Measurements from ENCODE around the gene TEAD1.
"Not testable (repeated sequence)": the region's sequence is repeated elsewhere in the genome, so short reads cannot be mapped to it uniquely, and the experiment has no call there.

- TF ChIP-seq EZH2phosphoT487 (IDR thresholded peaks at IDR 0.05; ENCODE audit: low read length): not testable (repeated sequence)
- TF ChIP-seq, protein P1, sequence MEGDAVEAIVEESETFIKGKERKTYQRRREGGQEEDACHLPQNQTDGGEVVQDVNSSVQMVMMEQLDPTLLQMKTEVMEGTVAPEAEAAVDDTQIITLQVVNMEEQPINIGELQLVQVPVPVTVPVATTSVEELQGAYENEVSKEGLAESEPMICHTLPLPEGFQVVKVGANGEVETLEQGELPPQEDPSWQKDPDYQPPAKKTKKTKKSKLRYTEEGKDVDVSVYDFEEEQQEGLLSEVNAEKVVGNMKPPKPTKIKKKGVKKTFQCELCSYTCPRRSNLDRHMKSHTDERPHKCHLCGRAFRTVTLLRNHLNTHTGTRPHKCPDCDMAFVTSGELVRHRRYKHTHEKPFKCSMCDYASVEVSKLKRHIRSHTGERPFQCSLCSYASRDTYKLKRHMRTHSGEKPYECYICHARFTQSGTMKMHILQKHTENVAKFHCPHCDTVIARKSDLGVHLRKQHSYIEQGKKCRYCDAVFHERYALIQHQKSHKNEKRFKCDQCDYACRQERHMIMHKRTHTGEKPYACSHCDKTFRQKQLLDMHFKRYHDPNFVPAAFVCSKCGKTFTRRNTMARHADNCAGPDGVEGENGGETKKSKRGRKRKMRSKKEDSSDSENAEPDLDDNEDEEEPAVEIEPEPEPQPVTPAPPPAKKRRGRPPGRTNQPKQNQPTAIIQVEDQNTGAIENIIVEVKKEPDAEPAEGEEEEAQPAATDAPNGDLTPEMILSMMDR (IDR thresholded peaks at IDR 0.05; ENCODE audit: low read length): not testable (repeated sequence)
These were observed 83.9 kb downstream of the TEAD1 start for GRCh38 chr11:12758117-12758516.
